GM19351 (cell line): ENCODE results near the gene ITPRIP.

Source experiments
- ATAC-seq: cut with Tn5 transposase; IDR thresholded peaks from one replicate; pipeline ENCODE4 v1.9.1; 2021; ENCODE audit warnings: mild to moderate bottlenecking, moderate library complexity; ENCODE audit not compliant: unreplicated experiment

The ITPRIP gene

DNA sequence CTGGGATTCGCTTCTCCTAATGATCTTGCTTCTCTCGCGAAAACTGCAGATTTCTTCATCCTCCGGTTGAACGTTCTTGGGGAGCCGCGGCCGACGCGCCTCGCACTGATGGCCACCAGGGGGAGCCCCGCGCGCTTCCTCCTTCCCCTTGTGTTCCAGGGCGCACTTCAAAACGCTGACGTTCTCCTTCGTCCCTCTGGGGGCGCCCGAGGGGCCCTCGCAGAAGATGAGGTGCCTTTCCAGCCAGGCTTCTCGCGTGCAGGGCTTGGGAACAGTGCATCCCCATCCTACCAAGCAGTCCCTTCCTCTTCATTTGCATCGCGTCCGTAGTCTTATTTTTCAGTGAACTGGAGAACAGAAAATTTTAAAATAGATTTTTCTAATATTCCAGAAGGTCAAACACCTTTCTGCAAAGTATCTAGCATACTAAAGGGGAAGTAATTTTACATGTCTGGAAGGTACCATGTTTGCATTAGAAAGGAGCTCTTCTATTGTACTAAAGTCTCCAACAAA lies 46.8 kb downstream of the ITPRIP start:
- ATAC-seq, result peak; percentile 99

GRCh38 chr10:104288355-104288754 lies 49.9 kb downstream of the ITPRIP start:
- ATAC-seq, result no peak

- ATAC-seq, result no peak
These were observed 51.3 kb downstream of the ITPRIP start for GRCh38 chr10:104286939-104287338.

DNA sequence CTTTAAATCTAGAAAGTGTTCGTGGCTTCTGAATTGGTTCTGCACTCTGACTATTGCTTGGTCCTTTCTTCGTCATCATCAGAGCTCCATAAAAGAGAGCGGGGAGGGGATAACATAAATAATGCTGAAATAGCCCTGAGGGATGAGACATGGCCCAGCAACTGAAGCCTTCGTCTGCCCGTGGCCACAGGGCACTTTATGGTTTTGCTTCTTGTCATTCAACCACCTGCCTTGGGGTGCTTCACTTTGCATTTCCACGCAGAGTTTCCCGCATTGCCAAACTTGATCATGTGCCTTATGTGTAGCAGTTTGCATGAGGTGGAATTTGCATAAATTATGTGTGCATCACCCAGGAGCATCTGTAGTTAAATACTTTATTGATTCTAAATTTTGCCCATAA lies 53.4 kb downstream of the ITPRIP start:
- ATAC-seq, result no peak

- no peak for ATAC-seq
These were observed 56.6 kb downstream of the ITPRIP start for GRCh38 chr10:104281694-104282093.

DNA sequence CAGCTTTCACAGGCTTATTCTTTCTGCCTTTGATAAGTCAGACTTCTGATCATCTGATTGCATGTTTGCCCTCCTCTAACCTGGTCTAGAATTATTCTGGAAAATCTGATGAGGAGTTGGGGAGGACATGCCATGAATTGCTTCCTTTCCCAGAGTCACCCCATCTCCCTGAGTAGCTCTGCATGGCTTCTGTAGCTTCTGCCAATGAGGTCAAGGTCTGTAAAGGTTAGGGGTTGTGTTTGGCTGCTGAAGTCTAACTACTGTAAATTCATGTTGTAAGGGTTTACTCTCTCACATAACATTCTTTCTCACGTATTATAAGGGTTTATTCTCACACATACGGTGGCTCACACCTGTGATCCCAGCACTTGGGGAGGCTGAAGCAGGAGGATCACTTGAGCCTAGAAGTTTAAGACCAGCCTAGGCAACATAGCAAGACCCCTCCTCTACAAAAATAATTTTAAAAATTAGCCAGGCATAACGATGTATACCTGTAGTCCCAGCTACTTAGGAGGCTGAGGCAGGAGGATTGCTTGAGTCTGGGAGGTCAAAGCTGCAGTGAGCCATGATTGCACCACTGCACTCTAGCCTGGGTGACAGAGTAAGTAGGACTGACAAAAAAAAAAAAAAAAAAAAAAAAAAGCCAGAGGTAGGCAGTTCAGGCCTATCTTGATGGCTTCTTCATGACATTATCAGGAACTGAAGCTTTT lies 58.6 kb downstream of the ITPRIP start:
- ATAC-seq, result no peak

- ATAC-seq, result no peak
These were observed 60.5 kb downstream of the ITPRIP start for GRCh38 chr10:104277785-104278184.

GRCh38 chr10:104276192-104276591 lies 62.1 kb downstream of the ITPRIP start:
- ATAC-seq, result no peak

DNA sequence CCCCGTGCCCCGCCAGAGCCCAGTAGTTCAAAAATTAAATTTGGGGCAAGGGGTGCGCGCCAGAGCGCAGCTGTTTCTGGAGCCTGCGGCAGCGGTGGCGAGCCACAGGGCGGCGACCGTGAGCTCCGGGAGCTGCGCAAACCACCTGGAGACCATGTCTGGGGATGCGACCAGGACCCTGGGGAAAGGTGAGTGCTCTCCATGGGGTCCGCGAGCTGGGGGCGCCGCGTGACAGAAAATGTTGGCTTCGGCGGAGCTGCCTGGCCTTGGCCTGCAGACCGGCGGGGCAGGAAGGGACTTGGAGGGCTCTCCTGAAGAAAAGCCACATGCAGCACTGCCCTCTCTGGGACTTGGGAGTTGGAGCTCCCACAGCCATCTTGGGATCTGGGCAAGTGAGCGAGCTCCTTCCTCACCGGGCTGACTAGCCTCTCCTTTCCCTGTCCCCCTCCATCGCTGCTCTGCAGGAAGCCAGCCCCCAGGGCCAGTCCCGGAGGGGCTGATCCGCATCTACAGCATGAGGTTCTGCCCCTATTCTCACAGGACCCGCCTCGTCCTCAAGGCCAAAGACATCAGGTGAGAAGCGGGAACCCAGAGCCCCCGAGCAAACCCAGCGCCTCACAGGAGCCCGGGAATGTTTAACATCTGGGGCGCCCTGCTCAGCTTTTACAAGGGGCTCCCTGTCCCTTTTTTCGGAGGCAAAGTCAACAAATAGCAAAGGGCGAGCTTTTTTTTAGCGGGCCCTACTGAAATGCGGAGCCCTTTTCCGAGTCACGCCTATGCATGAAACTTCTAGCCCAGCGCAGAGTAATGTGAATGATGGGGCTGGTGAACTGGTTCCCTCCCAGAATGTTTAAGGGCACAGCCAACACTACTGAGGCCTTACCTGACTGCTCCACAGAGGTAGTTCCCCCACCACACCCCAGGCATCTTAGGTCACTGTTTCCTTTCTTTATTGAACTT lies 63.2 kb downstream of the ITPRIP start:
- ATAC-seq, result peak; percentile 87

GRCh38 chr10:104273899-104274575 lies 64.2 kb downstream of the ITPRIP start:
- no peak for ATAC-seq

DNA sequence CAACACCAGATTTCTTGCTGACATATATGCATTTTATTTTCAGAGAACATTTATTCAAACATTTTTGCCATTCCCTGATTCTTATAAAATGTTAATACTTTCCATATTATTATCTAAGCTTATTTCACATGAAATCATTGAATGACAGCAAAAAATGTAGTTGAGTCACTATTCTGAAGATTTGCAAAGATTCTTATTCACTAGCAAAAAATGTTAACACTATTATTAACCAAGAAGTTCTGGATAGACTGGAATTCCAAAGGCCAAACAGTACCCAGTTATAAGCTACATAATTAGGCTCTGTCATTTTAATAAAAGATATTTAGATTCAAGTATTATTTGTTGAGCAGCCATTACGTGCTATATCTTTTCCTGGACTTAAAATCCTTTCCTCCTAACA lies 65.0 kb downstream of the ITPRIP start:
- ATAC-seq, result no peak

DNA sequence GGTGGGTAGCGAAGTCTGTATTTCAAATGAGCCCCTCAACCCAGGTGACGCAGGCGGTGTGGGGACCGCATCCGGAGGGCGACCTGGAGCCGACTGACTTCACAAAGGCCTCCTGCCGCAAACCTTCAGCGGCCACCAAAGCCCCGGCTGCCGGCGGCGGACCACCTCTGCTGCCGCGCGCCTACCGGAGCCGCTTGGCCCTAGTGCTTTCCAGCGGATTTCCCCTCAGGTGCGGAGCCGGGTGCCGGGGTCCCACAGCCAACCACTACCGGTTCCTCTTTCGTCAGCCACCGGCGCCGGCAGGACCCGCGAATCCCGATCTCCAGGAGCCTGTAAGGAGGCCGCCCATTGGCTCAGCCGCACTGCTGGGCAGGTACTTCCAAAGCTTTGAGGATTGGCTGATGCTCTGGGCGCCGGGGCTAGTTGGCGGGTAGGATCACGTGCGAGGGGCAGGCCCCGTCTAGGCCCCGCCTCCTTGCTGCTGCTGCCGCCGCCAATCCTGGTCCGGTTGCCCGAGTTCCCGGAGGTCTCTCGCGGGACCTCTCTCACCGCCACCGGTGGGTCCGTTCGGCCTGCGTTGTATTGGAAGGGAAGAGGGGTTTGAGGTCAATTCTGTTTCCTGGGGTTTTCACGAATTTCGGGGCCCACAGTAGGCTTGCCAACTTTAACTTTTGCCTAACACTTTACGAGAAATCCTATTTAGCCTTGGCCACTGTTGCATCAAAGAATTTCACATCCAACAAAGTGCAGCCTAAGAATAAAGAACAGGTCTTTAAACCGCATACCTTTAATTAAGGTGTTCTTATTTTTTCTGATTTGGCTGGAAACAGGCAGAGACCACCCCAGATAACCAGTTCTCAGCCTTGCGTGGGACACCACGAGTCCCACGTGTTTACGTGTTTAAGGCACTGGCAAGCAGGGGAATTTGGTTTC lies 69.3 kb downstream of the ITPRIP start, which contains the start of gene GSTO2:
Gene GSTO2 (plus strand): TSS at position 472 of the 933 bp plus-strand sequence. CDS start 5,732 bp downstream, outside the sequence.
- ATAC-seq, result peak; percentile 97

DNA sequence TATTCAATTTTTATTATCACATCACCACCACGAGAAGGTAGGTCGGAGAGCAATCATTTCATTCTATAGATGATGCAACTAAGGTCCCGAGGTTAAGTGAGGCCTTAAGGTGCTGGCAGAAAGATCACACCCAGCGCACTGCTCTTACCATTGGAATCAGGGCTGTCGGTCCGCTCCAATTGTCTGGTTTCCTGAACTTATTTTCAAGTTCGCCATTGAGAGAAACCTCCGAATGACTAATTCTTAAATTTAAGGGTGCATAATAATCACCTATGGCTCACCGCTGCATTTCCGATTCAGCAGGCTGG lies 69.9 kb downstream of the ITPRIP start:
- no peak for ATAC-seq

DNA sequence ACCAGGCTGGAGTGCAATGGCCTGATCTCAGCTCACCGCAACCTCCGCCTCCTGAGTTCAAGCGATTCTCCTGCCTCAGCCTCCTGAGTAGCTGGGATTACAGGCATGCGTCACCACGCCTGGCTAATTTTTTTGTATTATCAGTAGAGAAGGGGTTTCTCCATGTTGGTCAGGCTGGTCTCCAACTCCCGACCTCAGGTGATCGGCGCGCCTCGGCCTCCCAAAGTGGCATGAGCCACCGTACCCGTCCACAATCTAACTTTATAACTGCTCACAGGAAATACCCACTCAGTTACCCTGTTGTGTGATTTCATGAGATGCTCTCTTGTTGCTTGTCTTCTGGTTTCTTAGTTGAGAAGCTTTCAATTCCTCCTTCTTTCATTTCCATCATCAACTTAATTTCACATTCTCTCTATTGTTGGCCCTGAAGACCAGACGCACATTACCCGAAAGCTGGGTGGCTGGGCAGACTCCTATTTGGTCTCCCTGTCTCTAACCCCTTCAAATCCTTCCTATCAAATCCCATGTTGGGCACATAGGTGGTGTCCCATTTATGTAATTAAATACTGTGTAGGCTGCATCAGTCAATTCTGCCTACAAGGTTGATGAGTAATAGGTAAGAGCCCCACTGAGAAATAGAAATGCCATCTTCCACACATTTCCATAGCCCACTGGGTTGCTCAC lies 70.4 kb downstream of the ITPRIP start:
- ATAC-seq, result no peak

DNA sequence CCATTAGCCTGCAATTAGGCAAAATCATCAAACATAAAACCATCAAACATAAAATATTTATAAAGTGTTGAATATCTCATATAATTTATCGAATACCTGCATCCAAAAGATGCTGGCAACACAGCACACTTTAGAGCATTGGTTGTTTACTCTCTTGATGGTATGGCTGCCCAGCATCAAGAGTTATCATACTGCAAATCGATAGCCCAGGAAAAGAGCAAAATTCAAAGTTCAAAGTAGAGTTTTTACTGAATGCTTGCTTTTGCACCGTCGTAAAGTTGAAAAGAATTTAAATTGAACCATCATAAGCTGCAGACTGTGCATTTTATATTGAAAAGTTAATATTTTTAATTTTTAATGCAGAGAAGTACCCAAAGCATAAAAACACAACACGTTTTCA lies 73.5 kb downstream of the ITPRIP start:
- no peak for ATAC-seq

GRCh38 chr10:104262055-104262454 lies 76.2 kb downstream of the ITPRIP start:
- ATAC-seq, result no peak

DNA sequence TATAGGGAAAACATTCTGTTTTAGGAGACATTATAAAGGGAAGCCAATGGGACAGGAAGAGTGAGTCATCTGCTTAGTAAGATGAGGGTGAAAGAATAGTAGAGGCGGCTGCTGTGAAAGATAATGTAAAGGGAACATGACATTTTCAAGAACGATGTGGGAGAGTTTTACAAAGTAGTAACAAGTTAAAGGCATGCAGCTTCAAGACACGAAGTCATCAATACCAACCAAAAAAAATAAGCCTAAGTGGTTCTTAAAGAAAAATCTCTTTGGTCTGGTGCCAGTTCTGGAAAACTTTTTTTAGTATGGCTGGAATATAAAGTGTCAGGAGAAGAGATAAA lies 77.5 kb downstream of the ITPRIP start:
- ATAC-seq, result no peak

DNA sequence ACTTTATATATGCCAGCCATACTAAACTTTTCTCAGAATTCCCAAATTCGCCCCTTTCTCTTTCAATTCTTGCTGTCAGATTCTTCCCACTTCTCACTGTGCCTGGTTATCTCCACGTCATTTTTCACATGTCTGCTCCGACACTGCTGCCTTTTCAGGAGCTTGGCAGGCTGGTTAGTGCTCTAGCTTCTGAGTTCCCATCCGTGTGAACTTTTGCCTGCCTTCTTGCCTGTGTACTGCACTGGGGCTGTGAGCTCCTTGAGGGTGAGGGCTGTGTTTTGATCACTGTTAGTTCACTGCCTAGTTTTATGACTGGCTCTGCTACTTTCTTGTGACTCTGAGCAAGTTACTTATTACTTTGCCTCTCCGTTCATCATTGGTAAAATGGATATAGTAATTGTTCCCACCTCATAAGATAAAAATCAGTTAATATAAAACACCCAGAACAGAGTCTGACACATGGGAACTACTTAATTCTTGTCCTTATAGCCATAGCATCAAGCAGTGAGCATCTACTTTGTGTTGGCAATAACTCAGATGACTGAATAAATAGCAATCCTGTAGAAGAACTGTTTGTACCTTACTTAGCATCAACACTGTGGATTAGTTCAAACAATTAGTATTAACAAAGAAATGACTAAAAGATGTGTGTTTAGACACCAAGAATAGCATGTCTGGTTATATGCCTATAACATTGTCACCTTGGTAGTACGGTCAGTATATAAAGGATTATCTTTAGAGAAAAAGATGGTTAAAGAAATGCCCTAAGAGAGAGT lies 78.1 kb downstream of the ITPRIP start:
- no peak for ATAC-seq
